Measurements from ENCODE around the gene TMEM179. TPM values are rescaled to one million over a fixed set of nuclear protein-coding genes. Genes with fewer than 3 reads are reported as not detected.

The TMEM179 gene
- total and polyA plus RNA-seq, 2 of the 8 experiments (the other 6 are each of a cell fraction or from before 2014, with no cell fraction given) = 2.9 to 4.0 TPM

GRCh38 chr14:104641753-104642539 is 37.4 kb upstream of the TMEM179 start (continued):
- TF ChIP-seq CTCF (IDR thresholded peaks at IDR 0.05; ENCODE audit: control extremely low read depth in 1 of 3, insufficient read depth in 1 of 3, low read depth in 1 of 3, low read length in 3 of 3) (no peak), TCF12 (IDR thresholded peaks at IDR 0.05; ENCODE audit: low read depth, low read length) (no peak), ATF3 (IDR thresholded peaks at IDR 0.05; ENCODE audit: insufficient read depth, low read depth, low read length) (no peak), TAF7 (optimal IDR thresholded peaks at IDR 0.05; ENCODE audit: borderline replicate concordance, low read depth, low read length) (no peak), USF2 (IDR thresholded peaks at IDR 0.05; ENCODE audit: low read length) (no peak)

Measured in H1 (cell line).